GM03348 (cell line): ENCODE results near the gene MED29.

ENCODE experiments used
- DNase-seq: peaks from one replicate; pipeline ENCODE4 v3.0.0; 2012; ENCODE audit warnings: low spot score

MED29 gene

GRCh38 chr19:39390751-39391437, at the start of gene MED29, which contains the start of gene PAF1:
MED29 (plus strand) TSS chr19:39391378; CDS start chr19:39391423, 45 bp downstream.
PAF1 (minus strand) TSS chr19:39391106; CDS start chr19:39390864, 242 bp downstream.
- DNase-seq, result peak; percentile 98

- DNase-seq, result peak; percentile 99
These were observed 49.2 kb upstream of the MED29 start, which contains the start of gene SAMD4B for GRCh38 chr19:39341719-39342604. SAMD4B (plus strand) TSS chr19:39342421; CDS start chr19:39356894, 14,473 bp downstream.

- DNase-seq, result peak; percentile 53
These were observed 48.4 kb upstream of the MED29 start for GRCh38 chr19:39342647-39343305.

- DNase-seq, result no peak
These were observed 45.2 kb upstream of the MED29 start for GRCh38 chr19:39345956-39346355.

- DNase-seq, result peak; percentile 24
These were observed 43.6 kb upstream of the MED29 start for GRCh38 chr19:39347332-39348164.

GRCh38 chr19:39349326-39349725, 41.9 kb upstream of the MED29 start:
- no peak for DNase-seq

- no peak for DNase-seq
These were observed 41.0 kb upstream of the MED29 start for GRCh38 chr19:39350156-39350555.

- DNase-seq, result peak; percentile 22
These were observed 39.6 kb upstream of the MED29 start for GRCh38 chr19:39351537-39352064.

- DNase-seq, result peak; percentile 54
These were observed 38.6 kb upstream of the MED29 start for GRCh38 chr19:39352381-39353255.

GRCh38 chr19:39355253-39355652, 35.9 kb upstream of the MED29 start:
- no peak for DNase-seq

- DNase-seq, result no peak
These were observed 35.1 kb upstream of the MED29 start for GRCh38 chr19:39356073-39356472.

- no peak for DNase-seq
These were observed 34.5 kb upstream of the MED29 start for GRCh38 chr19:39356647-39357046.

- DNase-seq, result no peak
These were observed 32.2 kb upstream of the MED29 start for GRCh38 chr19:39359026-39359425.

GRCh38 chr19:39360599-39360998, 30.6 kb upstream of the MED29 start:
- DNase-seq, result no peak

GRCh38 chr19:39362682-39363657, 28.2 kb upstream of the MED29 start:
- DNase-seq, result peak; percentile 63

- peak; percentile 64 for DNase-seq
These were observed 27.2 kb upstream of the MED29 start for GRCh38 chr19:39363901-39364457.

- no peak for DNase-seq
These were observed 25.6 kb upstream of the MED29 start for GRCh38 chr19:39365531-39365930.

- DNase-seq, result no peak
These were observed 22.0 kb upstream of the MED29 start for GRCh38 chr19:39369200-39369599.

GRCh38 chr19:39370735-39371134, 20.4 kb upstream of the MED29 start:
- no peak for DNase-seq
